Adipocyte (in vitro differentiated cells): ENCODE results near the gene SLC24A3.

ENCODE experiments used
- DNase-seq: peaks from one replicate; pipeline ENCODE4 v3.0.0-alpha.2; 2015; ENCODE audit warnings: low read depth
- H3K27me3 ChIP-seq: replicated peaks from 2 replicates; pipeline ENCODE4 v1.7.0; 2013; ENCODE audit warnings: mild to moderate bottlenecking, low read length, moderate library complexity; ENCODE audit not compliant: control insufficient read depth, insufficient read depth
- H3K36me3 ChIP-seq: 2 replicates; pipeline ENCODE4 v1.7.0; 2013; ENCODE audit warnings: low read length, mild to moderate bottlenecking, moderate library complexity; ENCODE audit not compliant: control insufficient read depth, insufficient read depth, severe bottlenecking
- H3K4me1 ChIP-seq: 2 replicates; pipeline ENCODE4 v1.7.0; 2013; ENCODE audit warnings: mild to moderate bottlenecking, low read length, moderate library complexity; ENCODE audit not compliant: control insufficient read depth, insufficient read depth
- H3K4me3 ChIP-seq: 2 replicates; pipeline ENCODE4 v1.7.0; 2013; ENCODE audit warnings: mild to moderate bottlenecking, low read length, moderate library complexity
- H3K9ac ChIP-seq: 2 replicates; pipeline ENCODE4 v1.7.0; 2013; ENCODE audit warnings: mild to moderate bottlenecking, low read length, moderate library complexity
- H3K9me3 ChIP-seq: 2 replicates; pipeline ENCODE4 v1.7.0; 2013; ENCODE audit warnings: mild to moderate bottlenecking, low read length, moderate library complexity; ENCODE audit not compliant: control insufficient read depth

Gene SLC24A3

GRCh38 chr20:19654921-19655320, 442.5 kb downstream of the SLC24A3 start:
- H3K27me3 ChIP-seq = peaks cover 24% of the 10 kb centered on the region
- no peak overlapping the region for H3K9ac ChIP-seq
- H3K4me3 ChIP-seq = no peak overlapping the region
- no peak for DNase-seq
- H3K4me1 ChIP-seq = no peaks in the 10 kb centered on the region
- H3K36me3 ChIP-seq = no peaks in the 10 kb centered on the region
- no peaks in the 10 kb centered on the region for H3K9me3 ChIP-seq

GRCh38 chr20:19658137-19658536, 445.7 kb downstream of the SLC24A3 start:
- no peaks in the 10 kb centered on the region for H3K4me1 ChIP-seq
- no peaks in the 10 kb centered on the region for H3K36me3 ChIP-seq
- H3K27me3 ChIP-seq = peaks cover 49% of the 10 kb centered on the region
- H3K9me3 ChIP-seq = no peaks in the 10 kb centered on the region
- no peak for DNase-seq
- no peak overlapping the region for H3K9ac ChIP-seq
- H3K4me3 ChIP-seq = no peak overlapping the region

GRCh38 chr20:19659448-19659847, 447.0 kb downstream of the SLC24A3 start:
- H3K9me3 ChIP-seq = no peaks in the 10 kb centered on the region
- no peaks in the 10 kb centered on the region for H3K36me3 ChIP-seq
- H3K4me3 ChIP-seq = no peak overlapping the region
- no peaks in the 10 kb centered on the region for H3K4me1 ChIP-seq
- H3K9ac ChIP-seq = no peak overlapping the region
- peaks cover 60% of the 10 kb centered on the region for H3K27me3 ChIP-seq
- no peak for DNase-seq

DNA sequence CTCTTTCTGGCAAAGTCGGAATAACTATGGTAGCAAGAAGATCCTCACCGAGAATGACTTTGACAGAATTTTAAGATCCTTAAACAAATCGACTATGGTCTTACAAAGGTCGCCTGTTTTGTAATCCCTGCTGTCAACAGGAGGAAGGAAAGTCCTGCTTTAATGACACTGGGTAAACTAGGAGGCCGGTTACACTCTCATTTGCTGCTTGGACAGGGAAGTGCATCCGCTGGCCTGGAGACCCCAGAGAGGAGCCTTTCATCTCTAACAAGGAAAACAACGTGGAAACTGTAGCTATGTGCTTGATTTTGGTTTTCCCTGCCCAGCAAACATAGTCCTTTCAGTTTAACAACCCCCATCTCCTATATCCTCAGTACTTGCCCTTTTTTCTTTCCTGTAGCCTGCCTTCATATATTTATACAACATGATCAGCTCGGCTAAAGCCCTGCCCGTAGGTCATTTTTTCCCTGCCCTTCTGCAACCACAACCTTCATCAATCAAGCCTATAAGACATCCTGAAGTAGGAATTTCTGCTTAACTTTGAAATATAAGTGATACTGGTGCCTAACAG, 448.5 kb downstream of the SLC24A3 start:
- Histone ChIP-seq H3K9me3 (no peaks in the 10 kb centered on the region), H3K4me3 (no peak overlapping the region), H3K9ac (no peak overlapping the region), H3K36me3 (no peaks in the 10 kb centered on the region), H3K27me3 (peaks cover 66% of the 10 kb centered on the region), H3K4me1 (no peaks in the 10 kb centered on the region)
- DNase-seq = no peak

GRCh38 chr20:19661717-19662636, 449.5 kb downstream of the SLC24A3 start:
- H3K9ac ChIP-seq = no peak overlapping the region
- H3K4me3 ChIP-seq = no peak overlapping the region
- no peaks in the 10 kb centered on the region for H3K36me3 ChIP-seq
- no peaks in the 10 kb centered on the region for H3K9me3 ChIP-seq
- H3K4me1 ChIP-seq = no peaks in the 10 kb centered on the region
- H3K27me3 ChIP-seq = peaks cover 56% of the 10 kb centered on the region
- DNase-seq = peak; percentile 88

- no peak for DNase-seq
- H3K4me1 ChIP-seq = no peaks in the 10 kb centered on the region
- H3K4me3 ChIP-seq = no peak overlapping the region
- H3K9me3 ChIP-seq = no peaks in the 10 kb centered on the region
- H3K9ac ChIP-seq = no peak overlapping the region
- H3K36me3 ChIP-seq = no peaks in the 10 kb centered on the region
- H3K27me3 ChIP-seq = peaks cover 54% of the 10 kb centered on the region
Observed at GRCh38 chr20:19662637-19662995, 450.2 kb downstream of the SLC24A3 start.

DNA sequence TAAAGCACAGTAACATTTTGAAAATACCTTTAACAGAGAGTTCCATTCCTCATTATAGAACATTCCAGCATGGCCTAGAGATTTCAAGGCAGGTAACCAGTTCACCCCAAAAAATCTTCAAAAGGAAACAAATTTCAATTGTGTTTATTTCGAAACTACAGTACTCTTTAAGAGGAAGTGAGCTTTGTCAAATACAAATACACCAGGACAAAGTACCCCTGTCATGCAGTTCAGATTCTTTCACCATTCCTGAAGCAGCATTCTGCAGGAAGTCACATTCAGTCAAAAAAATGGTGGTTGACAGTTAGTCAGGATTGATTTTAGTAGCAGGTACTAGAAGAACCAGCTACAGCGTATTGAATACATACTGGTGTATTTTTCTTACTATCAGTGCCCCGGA, 456.0 kb downstream of the SLC24A3 start:
- Histone ChIP-seq H3K9ac (no peak overlapping the region), H3K9me3 (no peaks in the 10 kb centered on the region), H3K4me3 (no peak overlapping the region), H3K36me3 (no peaks in the 10 kb centered on the region), H3K27me3 (peaks cover 31% of the 10 kb centered on the region), H3K4me1 (no peaks in the 10 kb centered on the region)
- no peak for DNase-seq

DNA sequence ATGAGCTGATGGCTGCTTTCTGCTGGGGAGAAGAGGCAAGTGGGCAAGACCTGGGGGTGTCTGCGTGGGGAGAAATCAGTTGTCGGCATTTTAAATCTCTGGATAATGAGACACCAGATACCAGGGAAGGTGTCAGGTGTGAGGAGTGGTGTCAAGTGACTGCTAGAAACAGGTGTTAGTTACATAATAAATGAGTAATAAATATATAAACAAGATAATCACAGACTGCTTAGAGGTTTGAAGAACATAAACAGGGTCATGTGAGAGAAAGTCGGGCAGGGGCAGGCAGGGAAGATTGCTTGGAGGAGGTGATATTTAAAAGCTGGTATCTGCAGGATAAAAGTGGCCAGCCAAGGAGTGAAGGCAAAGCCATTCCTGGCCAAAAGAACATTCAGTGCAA, 458.4 kb downstream of the SLC24A3 start:
- no peak for DNase-seq
- no peaks in the 10 kb centered on the region for H3K36me3 ChIP-seq
- no peaks in the 10 kb centered on the region for H3K4me1 ChIP-seq
- peaks cover 16% of the 10 kb centered on the region for H3K27me3 ChIP-seq
- H3K9me3 ChIP-seq = no peaks in the 10 kb centered on the region
- no peak overlapping the region for H3K9ac ChIP-seq
- no peak overlapping the region for H3K4me3 ChIP-seq

- Histone ChIP-seq H3K9me3 (no peaks in the 10 kb centered on the region), H3K27me3 (peaks cover 16% of the 10 kb centered on the region), H3K36me3 (no peaks in the 10 kb centered on the region), H3K9ac (no peak overlapping the region), H3K4me1 (no peaks in the 10 kb centered on the region), H3K4me3 (no peak overlapping the region)
- no peak for DNase-seq
Observed at GRCh38 chr20:19671374-19671773, 458.9 kb downstream of the SLC24A3 start.

DNA sequence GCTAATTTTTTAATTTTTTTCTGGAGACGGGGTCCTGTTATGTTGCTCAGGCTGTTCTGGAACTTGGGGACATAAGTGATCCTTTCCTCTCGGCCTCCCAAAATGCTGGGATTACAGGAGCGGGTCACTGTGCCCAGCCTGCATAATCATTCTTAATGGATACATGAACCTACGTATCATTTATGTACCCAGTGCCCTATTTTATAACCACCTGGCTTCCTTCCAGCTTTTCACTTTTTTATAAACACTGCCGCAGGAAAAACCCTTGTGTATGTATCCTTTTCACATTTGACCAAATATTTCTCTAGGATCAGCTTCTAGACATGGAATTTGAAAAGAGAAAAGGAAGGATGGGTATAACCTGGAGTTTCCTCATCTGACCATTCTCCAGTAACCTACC, 460.1 kb downstream of the SLC24A3 start:
- peaks cover 13% of the 10 kb centered on the region for H3K27me3 ChIP-seq
- H3K36me3 ChIP-seq = no peaks in the 10 kb centered on the region
- no peaks in the 10 kb centered on the region for H3K9me3 ChIP-seq
- H3K4me3 ChIP-seq = no peak overlapping the region
- H3K9ac ChIP-seq = no peak overlapping the region
- DNase-seq = no peak
- no peaks in the 10 kb centered on the region for H3K4me1 ChIP-seq

DNA sequence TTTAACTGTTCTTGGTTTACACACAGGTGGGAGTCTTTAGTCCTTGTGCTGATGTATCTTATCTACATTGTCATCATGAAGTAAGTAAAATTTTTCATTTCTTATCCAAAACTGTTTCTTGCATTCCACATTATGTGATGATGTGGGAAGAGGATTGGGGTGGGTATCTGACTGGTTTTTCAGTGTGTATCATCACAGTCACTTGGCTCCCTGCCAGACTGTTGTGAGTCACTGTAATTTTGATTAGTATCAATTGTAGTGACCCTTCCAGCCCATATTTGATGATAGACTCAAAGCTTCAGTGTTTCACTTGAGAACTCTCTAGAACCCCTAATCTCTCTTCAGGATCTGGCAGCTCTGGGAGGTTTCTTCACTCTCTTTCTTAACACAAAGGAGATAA, 461.1 kb downstream of the SLC24A3 start:
- Histone ChIP-seq H3K9me3 (no peaks in the 10 kb centered on the region), H3K9ac (no peak overlapping the region), H3K4me1 (no peaks in the 10 kb centered on the region), H3K4me3 (no peak overlapping the region), H3K27me3 (peaks cover 7% of the 10 kb centered on the region), H3K36me3 (no peaks in the 10 kb centered on the region)
- no peak for DNase-seq
